OCI-LY1 (cell line): Measurements from ENCODE around the gene GRK5.

Experiments used
- EZH2 ChIP-seq: fragments of 200-600 bp; sonication (generic), shearing (Covaris generic); IDR thresholded peaks from 2 replicates; pipeline ENCODE4 v1.8.0; 2017; ENCODE audit warnings: borderline replicate concordance, mixed run types, mild to moderate bottlenecking, antibody characterized with exemption, low read length, moderate library complexity, mixed read lengths
- TF ChIP-seq, protein P1 (sequence below): fragments of 200-600 bp; sonication (generic), shearing (Covaris generic); IDR thresholded peaks from 2 replicates; pipeline ENCODE4 v1.5.1; 2017; ENCODE audit warnings: mild to moderate bottlenecking, antibody characterized with exemption, low read length, moderate library complexity, mixed read lengths

DNA sequence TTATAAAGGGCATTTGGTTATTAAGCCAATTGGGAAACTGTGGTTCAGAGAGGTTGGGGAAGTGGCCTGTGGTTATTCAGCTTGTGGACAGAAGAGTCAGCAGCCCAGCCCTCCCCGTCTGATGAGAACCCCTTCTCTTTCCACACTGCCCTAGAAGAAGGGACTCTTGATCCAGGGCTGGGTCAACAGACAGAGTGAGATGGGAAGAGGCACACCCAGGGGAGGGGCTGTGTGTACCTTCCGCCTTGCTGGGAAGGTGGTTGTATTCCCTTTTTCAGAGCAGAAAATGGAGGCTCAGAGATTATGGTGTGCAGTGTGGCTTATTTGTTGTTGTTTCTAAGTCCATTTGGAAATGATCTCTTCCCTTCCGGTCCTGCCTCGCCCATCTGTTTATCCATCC is 103.4 kb downstream of the GRK5 start:
- TF ChIP-seq, protein P1, sequence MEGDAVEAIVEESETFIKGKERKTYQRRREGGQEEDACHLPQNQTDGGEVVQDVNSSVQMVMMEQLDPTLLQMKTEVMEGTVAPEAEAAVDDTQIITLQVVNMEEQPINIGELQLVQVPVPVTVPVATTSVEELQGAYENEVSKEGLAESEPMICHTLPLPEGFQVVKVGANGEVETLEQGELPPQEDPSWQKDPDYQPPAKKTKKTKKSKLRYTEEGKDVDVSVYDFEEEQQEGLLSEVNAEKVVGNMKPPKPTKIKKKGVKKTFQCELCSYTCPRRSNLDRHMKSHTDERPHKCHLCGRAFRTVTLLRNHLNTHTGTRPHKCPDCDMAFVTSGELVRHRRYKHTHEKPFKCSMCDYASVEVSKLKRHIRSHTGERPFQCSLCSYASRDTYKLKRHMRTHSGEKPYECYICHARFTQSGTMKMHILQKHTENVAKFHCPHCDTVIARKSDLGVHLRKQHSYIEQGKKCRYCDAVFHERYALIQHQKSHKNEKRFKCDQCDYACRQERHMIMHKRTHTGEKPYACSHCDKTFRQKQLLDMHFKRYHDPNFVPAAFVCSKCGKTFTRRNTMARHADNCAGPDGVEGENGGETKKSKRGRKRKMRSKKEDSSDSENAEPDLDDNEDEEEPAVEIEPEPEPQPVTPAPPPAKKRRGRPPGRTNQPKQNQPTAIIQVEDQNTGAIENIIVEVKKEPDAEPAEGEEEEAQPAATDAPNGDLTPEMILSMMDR: no peak
- no peak for TF ChIP-seq EZH2
